Activated CD4-positive, alpha-beta T cell treated with anti-CD3 and anti-CD28 coated beads for 4 hours (primary cell): ENCODE data around the gene RBMS3.
"Not testable (repeated sequence)": the region's sequence is repeated elsewhere in the genome, so short reads cannot be mapped to it uniquely, and the experiment has no call there.

Source experiments
- DNase-seq, 2 donors: peaks; one replicate each; pipeline ENCODE4 v3.0.0-alpha.2; 2020

RBMS3 gene

DNA sequence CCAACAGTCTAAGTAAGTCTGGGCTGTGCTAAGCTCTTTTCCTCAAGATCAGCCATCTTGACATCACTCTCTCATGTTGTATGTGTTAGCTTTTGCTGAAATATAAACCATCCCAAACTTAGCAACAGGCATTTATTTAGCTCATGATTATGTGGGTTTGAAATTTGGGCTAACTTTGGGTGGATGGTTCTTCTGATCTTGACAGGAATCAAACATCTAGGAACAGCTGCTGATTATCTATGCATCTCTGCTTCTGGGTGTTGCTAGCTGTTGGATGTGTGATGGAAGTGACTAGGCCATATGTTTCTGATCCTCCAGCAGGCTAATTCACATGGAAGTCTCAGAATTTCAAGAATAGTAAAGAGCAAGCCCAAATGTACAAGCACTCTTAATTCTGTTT is 710.3 kb downstream of the RBMS3 start:
- DNase-seq, result no peak

DNA sequence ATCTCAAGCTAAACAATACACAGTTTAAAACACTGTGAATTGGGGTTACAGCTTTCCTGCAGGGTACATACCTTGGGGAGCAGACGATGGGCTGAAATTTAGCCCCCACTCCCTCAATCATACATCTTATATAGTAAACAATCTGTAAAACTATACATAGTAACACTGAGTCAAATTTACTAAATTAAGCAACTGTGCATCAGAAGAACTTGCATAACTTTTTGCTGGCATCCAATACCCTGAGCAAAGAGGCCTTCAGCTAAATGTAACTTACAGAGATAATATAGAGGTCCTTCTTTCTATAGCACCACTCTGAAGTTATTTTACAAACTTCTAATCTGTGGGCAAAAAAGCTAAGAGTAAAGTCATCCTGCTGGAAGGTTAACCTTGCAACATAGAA is 721.9 kb downstream of the RBMS3 start:
- no peak for DNase-seq

DNA sequence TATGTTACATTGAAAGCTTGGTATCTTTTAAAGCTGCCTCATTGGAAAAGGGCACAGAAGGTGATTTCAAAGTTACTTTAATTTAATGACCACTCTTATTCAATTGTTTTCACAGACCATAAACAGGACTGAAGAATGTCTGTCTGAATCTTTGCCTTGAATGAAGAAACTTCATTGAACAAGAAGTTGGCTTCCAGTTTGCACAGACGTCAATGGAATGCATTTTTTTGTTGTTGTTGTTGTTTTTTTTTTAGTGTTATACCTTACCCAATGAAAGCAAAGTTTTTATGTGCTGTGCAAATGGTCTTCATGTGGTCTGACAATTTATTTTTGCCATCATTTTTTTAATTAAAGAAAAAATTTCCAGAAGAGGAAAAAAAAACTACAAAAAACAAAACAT is 722.9 kb downstream of the RBMS3 start:
- DNase-seq, result no peak

DNA sequence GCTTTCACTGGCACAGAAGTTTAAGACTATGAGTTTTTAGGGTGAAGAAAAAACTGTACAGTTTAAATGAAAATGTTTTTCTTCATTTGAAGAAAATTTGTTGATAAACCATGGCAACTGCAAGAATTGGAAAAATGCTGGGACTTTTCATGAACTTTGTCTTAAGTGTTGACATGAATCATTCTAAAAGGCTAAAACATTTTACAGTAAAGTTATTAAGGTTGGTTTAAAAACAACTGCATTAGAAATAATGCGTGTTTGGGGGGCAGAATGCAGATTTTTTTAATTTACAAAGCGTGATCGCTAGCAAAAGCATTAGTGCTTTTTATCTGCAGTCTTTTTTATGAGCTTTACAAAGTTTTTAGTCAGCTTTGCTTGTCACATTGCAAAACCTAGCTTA is 723.6 kb downstream of the RBMS3 start:
- DNase-seq, result no peak

GRCh38 chr3:30006111-30006510 is 725.2 kb downstream of the RBMS3 start:
- DNase-seq, result no peak

DNA sequence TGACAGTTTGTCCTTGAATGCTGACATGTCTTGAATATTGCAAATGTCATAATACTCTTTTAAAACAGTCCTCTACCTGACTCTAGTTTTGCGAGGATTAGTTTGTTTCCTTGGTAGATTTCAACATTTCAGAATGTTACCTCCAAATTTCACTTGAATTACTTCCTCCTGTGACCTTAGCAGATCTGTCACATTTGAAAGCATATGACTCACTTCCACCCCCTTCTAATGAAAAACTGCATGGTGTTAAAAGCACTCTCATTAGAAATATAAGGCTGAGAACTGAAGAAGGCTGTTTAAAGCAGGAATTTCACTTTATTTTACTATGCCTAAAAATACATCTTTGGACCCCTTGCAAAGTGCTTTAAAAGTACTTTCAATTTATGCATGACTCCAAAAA is 726.8 kb downstream of the RBMS3 start:
- DNase-seq, result no peak

DNA sequence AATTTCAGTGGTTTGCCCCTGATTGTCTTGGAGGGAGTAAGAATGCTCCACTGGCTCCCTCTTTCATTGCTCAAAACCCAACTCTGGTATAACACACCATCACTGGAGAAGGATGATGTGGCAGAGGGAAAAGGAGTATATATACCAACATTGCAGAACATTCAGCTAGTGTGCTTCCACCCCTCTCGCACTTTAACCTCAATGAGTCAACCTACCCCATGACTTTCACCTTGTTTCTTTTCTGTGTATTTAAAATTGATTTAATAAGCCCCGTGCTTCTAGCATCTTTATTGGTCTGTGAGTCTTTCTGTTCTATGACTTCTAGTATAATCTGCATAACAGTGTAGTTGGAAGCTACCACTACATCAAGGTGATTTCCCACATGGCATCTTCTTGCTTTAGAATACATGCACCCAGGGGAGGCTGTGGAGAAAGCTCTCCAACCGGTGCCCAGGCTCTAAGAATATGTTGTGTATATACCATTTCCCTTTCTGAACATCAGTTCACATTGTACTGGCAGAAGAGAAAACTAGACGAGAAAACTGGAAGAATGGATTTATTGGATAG is 730.4 kb downstream of the RBMS3 start:
- no peak for DNase-seq

- DNase-seq, result peak; percentile 36 to 47
Measured at GRCh38 chr3:30012941-30013543, 732.2 kb downstream of the RBMS3 start.

DNA sequence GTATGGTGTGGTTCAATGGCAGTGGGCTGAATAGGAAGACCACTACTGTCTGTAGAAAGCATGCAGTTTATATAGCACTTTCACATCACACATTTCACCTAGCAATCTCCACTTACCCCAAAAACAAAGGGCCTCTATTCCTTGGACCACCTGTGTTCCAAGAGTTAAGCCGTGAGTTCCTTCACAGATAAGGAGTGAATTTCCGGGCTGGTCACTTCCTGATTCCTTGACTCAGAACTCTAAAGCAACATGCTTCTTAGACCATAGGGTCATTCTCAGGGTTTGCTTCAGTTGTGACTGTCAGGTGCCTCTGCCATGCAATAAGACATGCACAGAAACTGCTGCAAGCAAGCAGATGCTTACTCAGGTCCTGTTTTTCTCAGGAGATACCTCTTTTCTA is 737.0 kb downstream of the RBMS3 start:
- DNase-seq, result no peak

DNA sequence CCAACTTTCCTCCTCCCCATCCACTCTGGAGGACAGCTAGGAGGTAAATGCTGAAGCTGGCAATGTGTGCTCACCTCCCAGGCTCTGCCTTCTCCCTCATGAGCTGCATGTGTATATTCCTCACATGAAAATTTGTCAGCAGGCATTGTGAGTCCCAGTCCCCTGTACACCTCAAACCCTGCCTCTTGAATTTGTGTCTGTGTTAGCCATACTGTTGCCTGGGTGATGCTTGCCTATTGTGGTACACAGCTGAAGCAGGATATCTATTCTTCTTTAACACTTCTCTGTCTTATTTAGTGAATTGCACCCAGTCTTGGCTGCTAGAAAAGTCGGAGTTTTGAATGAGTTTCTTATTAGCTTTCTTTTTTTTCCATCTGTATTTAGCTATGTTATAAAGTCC is 739.5 kb downstream of the RBMS3 start:
- DNase-seq, result no peak

DNA sequence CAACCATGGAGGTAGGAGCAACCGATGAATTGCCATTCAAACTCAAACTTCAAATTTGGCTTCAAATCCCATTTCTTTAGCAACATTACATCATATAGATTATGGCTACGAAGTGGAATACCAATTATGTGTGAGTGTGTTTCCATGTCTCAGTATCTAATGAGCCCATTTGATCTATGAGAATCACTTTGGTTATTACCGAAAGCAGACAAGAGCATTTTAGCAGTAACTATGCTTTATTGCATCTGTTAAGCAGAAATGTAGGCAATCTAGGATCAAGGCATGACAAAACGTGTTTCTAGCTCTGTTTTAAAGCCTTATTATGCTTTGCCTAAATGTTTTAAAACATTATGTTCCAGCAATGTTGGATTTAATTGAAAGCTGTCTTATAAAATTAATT is 743.6 kb downstream of the RBMS3 start:
- DNase-seq, result no peak

- DNase-seq, result no peak
Measured at GRCh38 chr3:30026851-30027250, 746.0 kb downstream of the RBMS3 start.

DNA sequence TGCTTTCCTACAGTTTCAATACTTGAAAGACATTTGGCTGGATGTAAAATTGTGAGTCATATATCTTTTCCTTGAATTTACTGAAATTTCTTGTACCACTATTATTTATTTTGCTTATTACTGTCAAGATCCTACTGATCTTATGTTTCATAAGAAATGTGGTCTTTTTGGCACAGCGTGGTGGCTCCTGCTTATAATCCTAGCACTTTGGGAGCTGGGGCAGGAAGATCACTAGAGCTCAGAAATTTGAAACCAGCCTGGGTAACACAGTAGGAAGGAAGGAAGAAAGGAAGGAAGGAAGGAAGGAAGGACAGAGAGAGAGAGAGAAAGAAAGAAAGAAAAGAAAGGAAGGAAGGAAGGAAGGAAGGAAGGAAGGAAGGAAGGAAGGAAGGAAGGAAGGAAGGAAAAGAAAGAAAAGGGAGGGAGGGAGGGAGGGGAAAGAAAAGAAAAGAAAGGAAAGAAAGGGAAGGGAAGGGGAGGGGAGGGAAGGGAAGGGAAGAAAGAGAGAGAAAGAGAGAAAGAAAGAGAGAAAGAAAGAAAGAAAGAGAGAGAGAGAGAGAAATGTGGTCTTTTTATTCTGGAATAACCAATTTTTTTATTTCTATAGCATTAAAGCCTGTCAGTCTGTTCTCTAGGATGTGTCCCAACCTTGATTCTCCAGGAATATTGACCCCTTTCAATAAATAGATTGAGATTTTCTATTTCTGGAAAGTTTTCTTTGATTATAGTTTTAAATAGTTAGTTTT is 753.5 kb downstream of the RBMS3 start:
- DNase-seq, result no peak

- DNase-seq, result no peak
Measured at GRCh38 chr3:30035935-30036567, 755.2 kb downstream of the RBMS3 start.

DNA sequence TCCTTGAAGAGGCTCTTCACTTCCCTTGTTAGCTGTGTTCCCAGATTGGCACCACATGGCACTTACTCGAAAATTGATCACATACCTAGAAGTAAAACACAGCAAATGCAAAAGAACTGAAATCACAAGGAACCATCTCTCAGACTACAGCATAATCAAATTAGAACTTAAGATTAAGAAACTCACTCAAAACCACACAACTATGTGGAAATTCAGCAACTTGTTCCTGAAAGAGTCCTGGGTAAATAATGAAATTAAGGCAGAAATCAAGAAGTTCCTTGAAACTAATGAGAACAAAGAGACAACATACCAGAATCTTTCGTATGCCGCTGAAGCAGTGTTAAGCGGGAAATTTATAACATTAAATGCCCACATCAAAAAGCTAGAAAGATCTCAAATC is 759.3 kb downstream of the RBMS3 start:
- no peak for DNase-seq

DNA sequence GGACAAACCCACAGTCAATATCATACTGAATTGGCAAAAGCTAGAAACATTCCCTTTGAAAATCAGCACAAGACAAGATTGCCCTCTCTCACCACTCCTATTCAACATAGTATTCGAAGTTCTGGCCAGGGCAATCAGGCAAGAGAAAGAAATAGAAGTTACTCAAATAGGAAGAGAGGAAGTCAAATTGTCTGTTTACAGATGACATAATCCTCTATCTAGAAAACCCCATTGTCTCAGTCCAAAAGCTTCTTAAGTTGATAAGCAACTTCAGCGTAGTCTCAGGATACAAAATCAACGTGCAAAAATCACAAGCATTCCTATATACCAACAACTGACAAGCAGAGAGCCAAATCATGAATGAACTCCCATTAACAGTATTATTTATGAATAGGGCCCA is 760.6 kb downstream of the RBMS3 start:
- DNase-seq, result not testable (repeated sequence)

GRCh38 chr3:30042274-30042859 is 761.5 kb downstream of the RBMS3 start:
- DNase-seq, result peak; percentile 54 to 63

GRCh38 chr3:30042916-30043555 is 762.2 kb downstream of the RBMS3 start:
- no peak for DNase-seq

DNA sequence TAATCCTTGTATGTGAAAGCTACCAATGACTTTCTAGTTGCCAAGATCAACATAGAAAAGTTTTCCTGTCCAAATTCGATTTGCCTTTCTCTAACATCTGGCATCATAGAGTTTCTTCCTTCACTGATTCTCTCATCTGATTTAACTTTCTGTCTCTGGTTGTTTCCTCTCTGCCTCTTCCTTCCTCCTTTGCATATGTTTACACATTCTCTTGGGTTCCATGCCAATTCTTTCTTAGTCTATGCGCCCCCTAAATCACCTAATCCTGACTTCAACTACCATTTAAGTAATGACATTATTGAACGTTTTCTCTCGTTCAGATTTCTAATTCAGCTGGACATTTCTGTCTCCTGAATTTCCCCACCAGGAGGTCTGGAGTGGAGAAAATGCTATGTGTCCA is 763.6 kb downstream of the RBMS3 start:
- no peak for DNase-seq

GRCh38 chr3:30048431-30048830 is 767.6 kb downstream of the RBMS3 start:
- no peak for DNase-seq

DNA sequence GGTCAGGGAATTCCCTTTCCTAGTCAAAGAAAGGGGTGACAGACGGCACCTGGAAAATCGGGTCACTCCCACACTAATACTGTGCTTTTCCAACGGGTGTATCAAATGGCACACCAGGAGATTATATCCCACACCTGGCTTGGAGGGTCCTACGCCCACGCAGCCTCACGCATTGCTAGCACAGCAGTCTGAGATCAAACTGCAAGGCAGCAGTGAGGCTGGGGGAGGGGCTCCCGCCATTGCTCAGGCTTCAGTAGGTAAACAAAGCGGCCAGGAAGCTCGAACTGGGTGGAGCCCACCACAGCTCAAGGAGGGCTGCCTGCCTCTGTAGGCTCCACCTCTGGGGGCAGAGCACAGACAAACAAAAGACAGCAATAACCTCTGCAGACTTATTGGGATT is 769.2 kb downstream of the RBMS3 start:
- DNase-seq, result not testable (repeated sequence)

DNA sequence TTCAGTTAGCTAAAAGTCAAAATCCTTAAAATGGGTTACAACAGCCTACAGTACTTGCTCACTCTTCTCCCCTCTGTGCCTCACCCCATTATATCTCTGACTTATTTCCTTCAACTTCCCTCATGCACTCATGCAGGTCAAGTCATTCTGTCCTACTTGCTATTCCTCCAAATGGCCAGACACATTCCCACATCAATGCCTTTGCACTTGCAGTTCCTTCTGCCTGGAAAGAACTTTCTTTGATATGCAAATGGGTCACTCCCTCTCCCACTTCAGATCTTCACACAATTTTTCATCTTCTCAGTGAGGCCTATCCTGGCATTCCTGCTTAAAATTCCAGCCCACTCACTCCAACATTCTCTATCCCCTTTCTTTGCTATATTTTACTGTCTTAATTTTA is 778.4 kb downstream of the RBMS3 start:
- no peak for DNase-seq
